ENCODE results near the gene PLEKHG2. TPM values are rescaled to one million over a fixed set of nuclear protein-coding genes. Genes with fewer than 3 reads are reported as not detected.

PLEKHG2 gene
- total RNA-seq, 1 donor from 2014 or later: 9.0 TPM

DNA sequence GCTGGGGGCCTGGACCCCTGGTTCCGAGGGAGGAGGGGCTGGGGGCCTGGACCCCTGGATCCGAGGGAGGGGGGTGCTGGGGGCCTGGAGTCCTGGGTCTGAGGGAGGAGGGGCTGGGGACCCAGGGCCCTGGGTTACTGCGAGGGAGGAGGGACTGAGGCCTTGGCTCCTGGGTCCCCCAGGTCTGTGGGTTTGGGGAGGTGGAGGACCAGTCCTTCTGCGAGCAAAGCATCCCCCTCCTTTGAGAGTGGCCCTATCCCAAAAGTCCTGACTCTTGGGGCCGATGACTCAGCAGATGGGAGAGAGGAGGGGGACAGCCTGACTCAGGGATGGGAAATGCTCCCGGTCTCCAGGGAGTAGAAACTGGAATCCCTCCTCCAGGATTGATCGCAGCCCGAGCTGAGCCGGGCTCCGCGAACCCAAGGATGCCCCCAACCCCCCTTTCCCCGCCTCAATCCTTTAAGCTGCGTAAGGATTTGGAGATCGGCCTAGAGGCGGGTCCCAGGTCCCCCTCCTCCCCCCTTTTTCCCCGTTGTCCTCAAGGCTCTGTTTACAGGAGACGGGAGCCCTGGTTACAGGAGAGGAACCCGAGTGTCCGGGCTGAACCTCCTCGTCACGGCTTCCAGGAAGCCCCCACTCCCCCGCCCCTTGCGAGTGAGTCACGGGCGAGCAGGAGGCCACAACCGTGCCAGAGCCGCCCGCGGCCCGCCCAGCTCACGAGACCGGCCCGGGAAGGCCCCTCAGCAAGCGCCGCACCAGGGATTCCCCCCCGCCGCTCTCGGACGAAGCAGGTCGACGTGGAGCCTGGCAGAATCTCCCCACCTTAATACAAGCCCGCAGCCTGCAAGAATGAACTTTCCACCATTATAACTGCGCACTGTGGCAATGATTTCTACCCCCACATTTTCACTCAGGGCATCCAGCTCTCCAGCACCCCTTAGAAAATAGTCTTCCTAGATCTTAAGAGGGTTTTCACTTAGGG, 8.8 kb upstream of the PLEKHG2 start:
- intact Hi-C loops (cut with DNase I): no loop called here
- ATAC-seq (ENCODE audit: poor library complexity) (peak; percentile 55), DNase-seq (peak; percentile 99)

DNA sequence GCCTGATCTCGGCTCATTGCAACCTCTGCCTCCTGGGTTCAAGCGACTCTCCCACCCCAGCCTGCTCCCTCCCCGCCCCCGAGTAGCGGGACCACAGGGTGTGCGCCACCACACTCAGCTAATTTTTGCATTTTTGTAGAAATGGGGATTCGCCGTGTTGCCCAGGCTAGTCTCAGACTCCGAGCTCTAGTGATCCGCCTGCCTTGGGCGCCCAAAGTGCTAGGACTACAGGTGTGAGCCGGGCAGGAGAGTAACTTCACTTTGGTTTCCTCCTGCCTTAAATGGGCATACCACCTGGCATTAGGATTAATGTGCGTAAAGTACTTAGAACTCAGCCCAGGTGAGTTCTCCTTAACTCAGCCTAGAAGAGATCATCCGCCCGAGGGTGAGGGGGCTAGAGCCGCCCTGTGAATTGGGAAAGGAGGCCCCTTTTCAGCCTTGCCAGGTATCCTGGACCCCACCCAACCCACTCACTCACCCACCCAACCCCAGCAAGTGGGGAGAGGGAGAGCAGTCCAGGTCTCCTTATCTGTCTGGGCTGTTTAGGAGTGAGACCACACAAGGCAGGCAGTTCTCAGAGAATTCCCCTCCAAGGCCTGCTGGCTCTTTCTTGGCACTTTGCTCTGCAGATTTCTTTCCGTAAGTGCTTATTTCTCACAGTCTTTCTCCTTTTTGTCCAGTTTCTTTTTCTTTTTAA, 7.1 kb upstream of the PLEKHG2 start:
- intact Hi-C loops (cut with DNase I): no loop called here
- ATAC-seq (ENCODE audit: poor library complexity) (no peak), DNase-seq (peak; percentile 37)

DNA sequence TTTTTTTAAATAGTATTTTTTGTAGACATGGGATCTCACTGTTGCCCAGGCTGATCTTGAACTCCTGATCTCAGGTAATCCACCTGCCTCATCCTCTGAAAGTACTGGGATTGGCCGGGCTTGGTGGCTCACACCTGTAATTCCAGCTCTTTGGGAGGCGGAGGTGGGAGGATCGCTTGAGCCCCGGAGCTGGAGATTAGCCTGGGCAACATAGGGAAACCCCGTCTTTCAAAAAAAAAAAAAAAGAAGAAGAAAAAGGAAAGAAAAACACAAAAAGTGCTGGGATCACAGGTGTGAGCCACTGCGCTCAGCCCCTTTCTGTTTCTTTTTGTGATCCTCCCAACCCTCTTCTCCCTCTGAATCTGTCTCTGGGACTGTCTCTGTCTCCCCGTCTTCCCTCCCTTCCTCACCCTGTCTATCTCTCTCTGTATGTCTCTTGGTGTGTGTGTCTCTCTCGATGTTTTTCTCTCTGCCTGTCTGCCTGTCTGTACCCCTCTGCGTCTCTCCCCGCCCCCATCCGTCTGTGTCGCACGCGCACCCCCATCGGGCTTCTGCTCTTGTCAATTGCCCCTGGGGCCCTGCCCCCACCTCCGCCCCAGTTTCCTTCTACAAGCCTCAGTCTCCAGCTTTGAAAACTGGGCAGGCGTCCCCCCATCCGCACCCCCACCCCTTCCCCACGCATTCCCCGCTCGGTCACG, 6.4 kb upstream of the PLEKHG2 start:
- intact Hi-C loops (cut with DNase I): no loop called here
- ATAC-seq (ENCODE audit: poor library complexity) (peak; percentile 0), DNase-seq (peak; percentile 40)

DNA sequence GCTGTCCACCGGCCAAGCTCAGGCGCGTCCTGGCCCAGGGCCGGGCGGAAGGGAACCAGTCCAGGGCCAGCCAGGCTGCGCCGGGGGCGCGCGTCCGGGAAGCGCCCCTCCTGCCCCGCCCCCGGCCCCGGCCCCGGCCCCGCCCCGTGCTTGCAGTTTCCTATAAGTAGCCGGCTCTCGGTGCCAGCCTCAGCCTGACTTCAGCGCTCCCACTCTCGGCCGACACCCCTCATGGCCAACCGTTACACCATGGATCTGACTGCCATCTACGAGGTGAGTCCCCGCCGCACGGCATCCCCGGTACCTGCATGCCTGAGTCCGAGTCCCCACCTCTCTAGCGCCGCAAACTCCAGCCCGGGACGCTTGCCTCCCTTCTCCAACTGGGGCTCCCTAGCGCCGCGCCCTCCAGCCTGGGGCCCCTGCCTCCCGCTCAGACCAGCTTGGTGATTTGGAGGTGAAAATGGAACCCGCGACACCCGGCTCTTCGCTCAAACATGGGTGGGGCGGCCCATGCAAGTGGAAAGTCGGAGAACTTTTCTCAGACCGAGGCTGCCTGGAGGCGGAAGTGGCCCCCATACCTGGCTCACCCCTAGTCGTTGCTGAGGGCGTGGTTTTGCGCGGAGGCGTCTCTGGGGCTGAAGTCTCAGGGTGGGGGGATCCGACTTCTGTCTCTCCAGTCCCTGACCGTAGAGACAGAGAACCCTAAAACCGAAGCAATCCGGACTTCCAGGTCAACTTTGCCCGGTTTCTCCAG, 5.6 kb upstream of the PLEKHG2 start, which contains the start of gene ZFP36:
Gene ZFP36, plus strand, starts transcription at position 192 of the 754 bp plus-strand sequence. Its CDS starts 58 bp downstream, at position 250.
- peak; percentile 52 for ATAC-seq (ENCODE audit: poor library complexity)
- intact Hi-C loops (cut with DNase I): no loop called here

DNA sequence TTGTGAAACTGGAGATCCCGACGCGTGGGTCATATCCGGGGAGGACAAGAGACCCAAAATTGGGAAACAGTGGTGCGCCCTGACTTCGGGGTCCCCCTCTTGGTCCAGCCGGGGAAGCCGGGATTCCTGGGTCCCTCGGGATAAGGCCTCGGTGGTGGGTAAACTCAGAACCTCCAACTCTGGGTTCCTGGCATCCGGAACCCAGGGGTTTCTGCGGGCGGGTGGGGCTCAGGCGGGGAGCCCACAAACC, 5.1 kb upstream of the PLEKHG2 start:
- intact Hi-C loops (cut with DNase I): no loop called here
- no peak for ATAC-seq (ENCODE audit: poor library complexity)
- no peak for DNase-seq

More for the DNA sequence above, 5.6 kb upstream of the PLEKHG2 start, which contains the start of gene ZFP36:
- DNase-seq: peak; percentile 94

DNA sequence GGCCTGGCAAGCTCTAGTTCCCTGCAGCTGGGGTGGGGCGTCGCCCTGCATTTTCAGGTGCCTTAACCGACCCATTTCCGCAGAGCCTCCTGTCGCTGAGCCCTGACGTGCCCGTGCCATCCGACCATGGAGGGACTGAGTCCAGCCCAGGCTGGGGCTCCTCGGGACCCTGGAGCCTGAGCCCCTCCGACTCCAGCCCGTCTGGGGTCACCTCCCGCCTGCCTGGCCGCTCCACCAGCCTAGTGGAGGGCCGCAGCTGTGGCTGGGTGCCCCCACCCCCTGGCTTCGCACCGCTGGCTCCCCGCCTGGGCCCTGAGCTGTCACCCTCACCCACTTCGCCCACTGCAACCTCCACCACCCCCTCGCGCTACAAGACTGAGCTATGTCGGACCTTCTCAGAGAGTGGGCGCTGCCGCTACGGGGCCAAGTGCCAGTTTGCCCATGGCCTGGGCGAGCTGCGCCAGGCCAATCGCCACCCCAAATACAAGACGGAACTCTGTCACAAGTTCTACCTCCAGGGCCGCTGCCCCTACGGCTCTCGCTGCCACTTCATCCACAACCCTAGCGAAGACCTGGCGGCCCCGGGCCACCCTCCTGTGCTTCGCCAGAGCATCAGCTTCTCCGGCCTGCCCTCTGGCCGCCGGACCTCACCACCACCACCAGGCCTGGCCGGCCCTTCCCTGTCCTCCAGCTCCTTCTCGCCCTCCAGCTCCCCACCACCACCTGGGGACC, 4.6 kb upstream of the PLEKHG2 start:
- peak; percentile 67 for DNase-seq
- intact Hi-C loops (cut with DNase I): no loop called here
- ATAC-seq (ENCODE audit: poor library complexity): no peak

DNA sequence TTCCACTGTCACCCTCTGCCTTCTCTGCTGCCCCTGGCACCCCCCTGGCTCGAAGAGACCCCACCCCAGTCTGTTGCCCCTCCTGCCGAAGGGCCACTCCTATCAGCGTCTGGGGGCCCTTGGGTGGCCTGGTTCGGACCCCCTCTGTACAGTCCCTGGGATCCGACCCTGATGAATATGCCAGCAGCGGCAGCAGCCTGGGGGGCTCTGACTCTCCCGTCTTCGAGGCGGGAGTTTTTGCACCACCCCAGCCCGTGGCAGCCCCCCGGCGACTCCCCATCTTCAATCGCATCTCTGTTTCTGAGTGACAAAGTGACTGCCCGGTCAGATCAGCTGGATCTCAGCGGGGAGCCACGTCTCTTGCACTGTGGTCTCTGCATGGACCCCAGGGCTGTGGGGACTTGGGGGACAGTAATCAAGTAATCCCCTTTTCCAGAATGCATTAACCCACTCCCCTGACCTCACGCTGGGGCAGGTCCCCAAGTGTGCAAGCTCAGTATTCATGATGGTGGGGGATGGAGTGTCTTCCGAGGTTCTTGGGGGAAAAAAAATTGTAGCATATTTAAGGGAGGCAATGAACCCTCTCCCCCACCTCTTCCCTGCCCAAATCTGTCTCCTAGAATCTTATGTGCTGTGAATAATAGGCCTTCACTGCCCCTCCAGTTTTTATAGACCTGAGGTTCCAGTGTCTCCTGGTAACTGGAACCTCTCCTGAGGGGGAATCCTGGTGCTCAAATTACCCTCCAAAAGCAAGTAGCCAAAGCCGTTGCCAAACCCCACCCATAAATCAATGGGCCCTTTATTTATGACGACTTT, 3.9 kb upstream of the PLEKHG2 start:
- intact Hi-C loops (cut with DNase I): no loop called here
- peak; percentile 50 for DNase-seq
- no peak for ATAC-seq (ENCODE audit: poor library complexity)

DNA sequence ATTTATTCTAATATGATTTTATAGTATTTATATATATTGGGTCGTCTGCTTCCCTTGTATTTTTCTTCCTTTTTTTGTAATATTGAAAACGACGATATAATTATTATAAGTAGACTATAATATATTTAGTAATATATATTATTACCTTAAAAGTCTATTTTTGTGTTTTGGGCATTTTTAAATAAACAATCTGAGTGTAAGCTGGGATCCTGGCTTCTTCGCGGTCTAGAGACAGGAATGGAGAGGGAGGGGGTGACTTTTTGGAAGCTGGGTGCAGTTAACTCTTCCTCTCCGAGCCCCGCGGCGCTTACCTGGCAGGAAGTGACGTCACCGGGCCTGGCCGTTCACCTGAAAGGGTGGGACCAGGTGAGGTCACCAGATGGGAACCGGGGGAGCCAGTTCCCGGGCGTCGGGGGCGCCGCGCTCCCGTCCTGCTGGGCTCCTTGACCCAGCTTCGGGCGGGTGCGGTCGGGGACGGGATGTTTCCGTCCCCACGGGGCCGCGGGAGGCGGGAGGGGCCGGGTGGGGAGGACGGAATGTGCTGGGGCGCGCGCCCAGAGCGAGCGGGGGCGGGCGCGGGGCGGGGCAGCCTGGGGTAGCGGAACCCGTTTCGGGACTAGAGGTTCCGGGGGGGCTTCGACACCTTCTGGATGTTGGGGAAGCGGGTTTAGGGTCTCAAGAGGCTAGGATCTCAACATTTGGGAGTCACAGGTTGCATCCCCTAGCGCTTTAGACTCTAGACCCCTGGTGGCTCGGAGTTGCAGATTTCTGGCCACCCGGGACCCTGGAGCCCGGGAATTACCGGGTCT, 3.1 kb upstream of the PLEKHG2 start:
- DNase-seq (peak; percentile 95), ATAC-seq (ENCODE audit: poor library complexity) (peak; percentile 49)
- intact Hi-C loops (cut with DNase I): no loop called here

DNA sequence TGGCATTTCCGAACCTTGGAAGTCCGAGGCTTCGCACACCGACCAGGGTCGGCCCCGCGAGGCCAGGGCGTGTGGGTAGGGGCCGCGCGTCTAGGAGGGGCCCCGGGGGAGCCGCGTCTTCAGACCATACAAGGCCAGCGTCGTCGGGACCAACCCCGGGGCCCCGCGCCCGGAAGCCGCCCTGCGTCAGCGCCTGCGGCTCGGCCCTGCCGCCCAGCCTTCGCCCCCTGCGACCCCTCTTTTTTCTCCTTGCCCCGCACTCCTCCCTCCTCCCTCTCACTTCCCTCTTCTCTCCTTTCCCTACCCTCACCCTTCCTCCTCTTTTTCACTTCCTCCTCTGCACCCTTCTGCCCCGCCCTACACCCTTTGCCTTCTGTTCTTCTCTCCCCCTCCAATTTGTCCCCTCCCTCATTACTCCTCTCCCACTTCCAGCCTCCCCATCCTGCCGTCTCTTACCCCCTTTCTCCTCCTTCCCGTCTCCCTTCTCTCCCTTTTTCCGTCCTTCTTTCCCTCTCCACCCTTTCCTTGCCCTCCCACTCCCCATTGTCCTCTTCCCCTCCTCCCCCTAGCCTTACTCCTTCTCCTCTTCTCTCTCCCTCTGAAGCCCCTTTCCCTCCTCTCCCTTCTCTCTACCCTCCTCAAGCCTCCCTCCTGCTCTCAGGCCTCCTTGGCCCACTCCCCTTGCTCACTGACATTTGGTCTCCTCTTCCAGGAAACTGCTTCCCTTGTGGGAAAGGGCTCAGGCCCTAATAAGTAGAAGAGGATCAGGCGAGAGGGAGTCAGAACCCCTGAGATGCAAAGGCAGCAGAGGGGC, 2.2 kb upstream of the PLEKHG2 start:
- intact Hi-C loops (cut with DNase I): no loop called here
- peak; percentile 92 for DNase-seq
- peak; percentile 31 for ATAC-seq (ENCODE audit: poor library complexity)

DNA sequence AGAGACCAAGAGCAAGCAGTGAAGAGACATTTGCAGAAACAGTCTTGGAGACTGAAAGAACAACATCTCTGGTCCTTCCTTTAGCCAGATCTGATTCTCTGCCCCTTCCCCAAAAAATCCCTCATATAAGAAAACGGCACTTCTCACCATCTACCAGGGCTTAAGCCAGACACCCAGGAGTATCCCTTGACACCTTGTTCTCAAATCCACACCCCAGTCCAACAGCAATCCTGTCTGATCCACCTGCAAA, 1.7 kb upstream of the PLEKHG2 start:
- DNase-seq (no peak), ATAC-seq (ENCODE audit: poor library complexity) (no peak)
- intact Hi-C loops (cut with DNase I): no loop called here

DNA sequence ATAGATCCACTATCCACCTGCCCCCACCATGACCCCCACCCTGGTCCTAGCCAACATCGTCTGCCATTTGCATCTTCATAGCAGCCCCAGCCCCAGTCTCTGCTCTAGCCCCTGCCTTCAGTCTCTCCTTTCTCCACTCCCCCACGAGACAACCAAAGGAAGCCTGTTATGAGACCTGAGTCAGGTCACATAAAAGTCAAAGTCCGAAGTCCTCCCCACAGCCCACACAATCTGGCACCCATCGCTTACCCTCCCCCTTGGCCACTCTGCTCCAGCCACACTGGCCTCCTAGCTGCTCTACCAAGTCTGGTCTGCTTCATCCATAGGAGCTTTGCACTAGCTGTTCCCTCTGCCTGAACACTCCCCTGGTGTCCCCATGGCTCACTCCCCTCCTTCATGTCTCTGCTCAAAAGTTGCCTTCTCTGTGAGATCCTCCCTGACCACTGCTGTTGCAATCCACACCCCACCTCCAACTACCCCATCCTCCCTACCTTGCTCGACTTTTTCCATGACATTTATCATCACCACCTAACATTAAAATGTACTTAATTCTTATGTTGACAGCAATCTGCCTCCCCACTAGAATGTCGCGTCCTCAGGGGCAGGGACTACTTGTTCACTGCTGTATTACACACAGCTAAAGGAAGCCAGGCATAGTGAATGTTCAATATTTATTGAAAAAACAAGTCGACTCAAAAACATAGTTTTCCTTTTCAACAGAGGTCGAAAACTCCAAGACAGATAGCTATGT, 1.2 kb upstream of the PLEKHG2 start:
- ATAC-seq (ENCODE audit: poor library complexity) (no peak), DNase-seq (peak; percentile 55)
- intact Hi-C loops (cut with DNase I): no loop called here

DNA sequence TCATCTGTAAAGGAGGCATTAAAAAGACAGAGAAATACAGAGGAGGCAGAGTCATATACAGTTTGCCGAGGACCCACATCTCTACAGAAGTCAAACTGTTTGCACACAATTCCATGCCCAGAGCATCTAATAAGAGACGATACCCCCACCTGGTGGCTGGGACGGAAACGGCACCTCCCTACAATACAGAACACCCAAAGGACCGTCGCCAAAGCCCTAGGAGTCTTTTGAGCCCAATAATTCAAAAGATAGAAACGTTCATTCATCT, 703 bp upstream of the PLEKHG2 start:
- intact Hi-C loops (cut with DNase I): no loop called here
- ATAC-seq (ENCODE audit: poor library complexity): peak; percentile 44
- peak; percentile 96 for DNase-seq

DNA sequence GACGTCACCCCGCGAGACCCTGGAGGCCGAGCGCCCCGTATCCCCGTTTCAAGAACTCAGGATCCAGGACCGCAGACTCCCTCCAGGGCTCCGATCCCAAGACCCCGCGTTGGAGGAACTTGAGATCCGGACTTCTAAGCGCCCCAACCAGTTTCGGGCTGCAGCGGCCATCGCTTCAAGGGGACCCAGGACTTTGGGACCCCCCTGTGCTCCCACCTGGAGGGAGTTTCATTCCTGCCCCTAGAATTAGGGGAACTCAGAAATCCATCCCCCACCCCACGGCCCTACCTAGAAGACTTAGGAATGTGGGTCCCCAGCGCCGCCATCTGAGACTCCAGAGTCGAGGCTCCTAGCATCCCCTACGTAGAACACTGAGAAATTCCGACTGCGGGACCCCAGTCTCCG, 400 bp downstream of the PLEKHG2 start:
- DNase-seq (no peak), ATAC-seq (ENCODE audit: poor library complexity) (no peak)
- intact Hi-C loops (cut with DNase I): no loop called here

DNA sequence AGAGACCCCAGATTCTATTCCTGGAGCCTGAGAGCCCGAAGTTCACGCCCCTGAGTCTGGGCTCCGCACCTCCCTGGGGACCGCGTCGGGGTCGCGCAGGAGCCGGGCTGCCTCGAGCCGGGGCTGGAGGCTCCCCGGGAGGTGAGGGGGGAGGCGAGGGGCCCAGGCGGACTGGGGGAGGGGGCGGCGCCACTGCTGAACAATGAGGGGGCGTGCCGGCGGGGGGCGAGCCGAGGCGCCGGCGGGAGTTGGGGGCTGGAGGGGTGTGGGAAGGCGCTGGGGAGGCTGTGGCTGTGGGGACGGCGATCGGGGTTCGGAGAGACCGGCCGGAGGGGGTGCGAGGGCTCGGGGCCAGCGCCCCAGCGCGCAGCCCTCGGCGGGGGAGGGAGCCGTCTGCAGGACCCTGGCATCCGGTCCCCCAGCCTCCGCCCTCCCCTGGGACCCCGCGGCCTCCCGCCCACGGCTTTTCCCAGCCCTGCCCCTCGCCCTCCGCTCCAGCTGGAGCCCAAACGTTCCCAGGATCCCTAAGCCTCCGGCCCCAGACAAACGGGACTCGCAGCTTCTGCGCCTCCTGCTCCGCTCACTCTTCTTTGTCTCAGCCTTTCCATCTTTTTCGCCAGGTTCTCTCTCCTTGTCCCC, 922 bp downstream of the PLEKHG2 start:
- intact Hi-C loops (cut with DNase I): no loop called here
- no peak for ATAC-seq (ENCODE audit: poor library complexity)

More for the DNA sequence above, 922 bp downstream of the PLEKHG2 start:
- DNase-seq: peak; percentile 81
